H1 (cell line): ENCODE measurements around the gene CAP2. TPM values are rescaled to one million over a fixed set of nuclear protein-coding genes. Genes with fewer than 3 reads are reported as not detected.

ENCODE experiments used
- CTCF ChIA-PET: fragments of 300-600 bp; sonication (Branson Sonifier 250); formaldehyde crosslinking; loops from one replicate; lab custom pipeline; 2021; ENCODE audit not compliant: partially characterized antibody; lab: Charles Lee
- POLR2A ChIA-PET: fragments of 300-600 bp; sonication (Branson Sonifier 250); formaldehyde crosslinking; loops from one replicate; lab custom pipeline; 2021; ENCODE audit warnings: inconsistent platforms; ENCODE audit not compliant: partially characterized antibody; lab: Charles Lee
- DNase-seq, 2 experiments: peaks; one replicate each; pipeline versions ENCODE4 v3.0.0 to v3.0.0-alpha.2; 2010 to 2022; ENCODE audit warnings: low spot score in 2 of 2, low read depth in 1 of 2, mixed read lengths in 1 of 2
- FAIRE-seq: peaks from 2 replicates; lab custom pipeline; 2011; peaks lifted over from hg19 to GRCh38; lab: Jason Lieb, UNC
- H2AFZ ChIP-seq: 2 replicates; pipeline ENCODE4 v1.8.1; 2012; ENCODE audit warnings: low read length, inconsistent platforms
- H2AK5ac ChIP-seq: 2 replicates; pipeline ENCODE4 v1.6.1; 2013; ENCODE audit warnings: low read depth, low read length
- H2BK120ac ChIP-seq: replicated peaks from 2 replicates; pipeline ENCODE3; 2013; ENCODE audit warnings: low read depth, low read length, inconsistent platforms
- H2BK12ac ChIP-seq: 2 replicates; pipeline ENCODE4 v1.6.1; 2013; ENCODE audit warnings: low read depth, low read length
- H2BK15ac ChIP-seq: 2 replicates; pipeline ENCODE4 v1.6.1; 2013; ENCODE audit warnings: low read length
- H2BK20ac ChIP-seq: 2 replicates; pipeline ENCODE4 v1.6.1; 2013; ENCODE audit warnings: low read length
- H2BK5ac ChIP-seq: 2 replicates; pipeline ENCODE4 v1.6.1; 2013; ENCODE audit warnings: low read depth, low read length
- H3K14ac ChIP-seq: 2 replicates; pipeline ENCODE4 v1.6.1; 2013; ENCODE audit warnings: inconsistent platforms; ENCODE audit not compliant: insufficient read length
- H3K18ac ChIP-seq: 2 replicates; pipeline ENCODE4 v1.6.1; 2013; ENCODE audit warnings: low read length; ENCODE audit errors: extremely low read depth
- H3K23ac ChIP-seq: 2 replicates; pipeline ENCODE4 v1.6.1; 2013; ENCODE audit warnings: inconsistent platforms; ENCODE audit not compliant: insufficient read length
- H3K23me2 ChIP-seq: 2 replicates; pipeline ENCODE4 v1.6.1; 2013; ENCODE audit warnings: low read depth, low read length
- H3K27ac ChIP-seq: 2 replicates; pipeline ENCODE4 v1.6.1; 2011; ENCODE audit warnings: low read depth, low read length, inconsistent platforms
- H3K27me3 ChIP-seq, 4 experiments: replicated peaks in 1 of 4; 1 replicate in 1 of 4; 2 replicates in 3 of 4; pipeline versions ENCODE4 v1.6.1 to v1.8.1; 2011 to 2013; ENCODE audit warnings: low read length in 3 of 4, mild to moderate bottlenecking in 3 of 4, inconsistent platforms in 2 of 4, mixed read lengths in 2 of 4, moderate library complexity in 1 of 4; ENCODE audit not compliant: control insufficient read depth in 3 of 4, insufficient read depth in 3 of 4; ENCODE audit errors: extremely low read depth in 1 of 4
- H3K36me3 ChIP-seq, 4 experiments: 2 replicates each; pipeline versions ENCODE4 v1.6.1 to v1.8.1; 2011 to 2013; ENCODE audit warnings: mild to moderate bottlenecking in 4 of 4, low read length in 3 of 4, moderate library complexity in 2 of 4, control low read depth in 1 of 4, inconsistent platforms in 1 of 4; ENCODE audit not compliant: insufficient read depth in 4 of 4, control insufficient read depth in 2 of 4
- H3K4ac ChIP-seq: replicated peaks from 2 replicates; pipeline ENCODE3; 2013; ENCODE audit warnings: low read length, low read depth, mixed read lengths, inconsistent platforms; ENCODE audit not compliant: insufficient read length
- H3K4me1 ChIP-seq, 4 experiments: replicated peaks in 1 of 4; 1 replicate in 1 of 4; 2 replicates in 3 of 4; pipeline versions ENCODE4 v1.6.1 to v1.8.1; 2011 to 2013; ENCODE audit warnings: low read length in 3 of 4, inconsistent platforms in 2 of 4, mixed read lengths in 1 of 4; ENCODE audit not compliant: insufficient read depth in 4 of 4, control insufficient read depth in 3 of 4
- H3K4me2 ChIP-seq, 2 experiments: 2 replicates each; pipeline versions ENCODE4 v1.6.1 to v1.8.1; 2011 to 2013; ENCODE audit warnings: low read depth in 2 of 2, low read length in 2 of 2, control low read depth in 1 of 2, inconsistent platforms in 1 of 2, mild to moderate bottlenecking in 1 of 2; ENCODE audit not compliant: insufficient read depth in 1 of 2
- H3K4me3 ChIP-seq, 4 experiments: fragments of 200-600, 300-600 bp in 1 of 4; sonication (generic), shearing (Covaris generic), sonication (Bioruptor Twin) in 1 of 4; 2 replicates each; pipeline versions ENCODE4 v1.5.1 to v1.8.1; 2011 to 2016; ENCODE audit warnings: low read length in 4 of 4, low read depth in 3 of 4, control low read depth in 2 of 4, inconsistent platforms in 2 of 4, mild to moderate bottlenecking in 2 of 4, mixed read lengths in 1 of 4, moderate library complexity in 1 of 4; ENCODE audit not compliant: insufficient read depth in 2 of 4; ENCODE audit errors: extremely low read depth in 1 of 4
- H3K56ac ChIP-seq: replicated peaks from 2 replicates; pipeline ENCODE3; 2013; ENCODE audit warnings: low read depth, mild to moderate bottlenecking, mixed read lengths, low read length, inconsistent platforms; ENCODE audit not compliant: insufficient read length
- H3K79me1 ChIP-seq: 2 replicates; pipeline ENCODE4 v1.6.1; 2013; ENCODE audit warnings: low read depth, low read length, control low read depth
- H3K79me2 ChIP-seq, 2 experiments: 2 replicates each; pipeline versions ENCODE4 v1.6.1 to v1.8.1; 2012 to 2013; ENCODE audit warnings: low read length in 2 of 2, mild to moderate bottlenecking in 2 of 2, inconsistent platforms in 1 of 2; ENCODE audit not compliant: insufficient read depth in 2 of 2, control insufficient read depth in 1 of 2
- H3K9ac ChIP-seq, 4 experiments: replicated peaks in 1 of 4; 1 replicate in 1 of 4; 2 replicates in 3 of 4; pipeline versions ENCODE4 v1.6.1 to v1.8.1; 2011 to 2013; ENCODE audit warnings: low read depth in 3 of 4, low read length in 3 of 4, control low read depth in 2 of 4, mild to moderate bottlenecking in 2 of 4, moderate library complexity in 2 of 4, inconsistent platforms in 1 of 4; ENCODE audit errors: extremely low read depth in 1 of 4
- H3K9me3 ChIP-seq, 2 experiments: 2 replicates each; pipeline versions ENCODE4 v1.6.1 to v1.8.1; 2012 to 2013; ENCODE audit warnings: mild to moderate bottlenecking in 2 of 2, moderate library complexity in 2 of 2, control low read depth in 1 of 2, inconsistent platforms in 1 of 2, low read depth in 1 of 2, low read length in 1 of 2, mixed read lengths in 1 of 2; ENCODE audit not compliant: insufficient read depth in 2 of 2
- H4K20me1 ChIP-seq, 2 experiments: replicated peaks in 1 of 2; 2 replicates each; pipeline versions ENCODE3 to v1.8.1; 2011 to 2013; ENCODE audit warnings: inconsistent platforms in 2 of 2, low read length in 2 of 2, mild to moderate bottlenecking in 1 of 2; ENCODE audit not compliant: insufficient read depth in 2 of 2, control insufficient read depth in 1 of 2
- H4K5ac ChIP-seq: 2 replicates; pipeline ENCODE4 v1.6.1; 2013; ENCODE audit warnings: low read length, low read depth, mixed read lengths, inconsistent platforms; ENCODE audit not compliant: insufficient read length
- H4K8ac ChIP-seq: 2 replicates; pipeline ENCODE4 v1.8.0; 2013; ENCODE audit warnings: mild to moderate bottlenecking, moderate library complexity, low read length, inconsistent platforms; ENCODE audit not compliant: insufficient read depth; ENCODE audit errors: extremely low read depth
- H4K91ac ChIP-seq: replicated peaks from 2 replicates; pipeline ENCODE3; 2013; ENCODE audit warnings: low read length, mixed read lengths, inconsistent platforms; ENCODE audit not compliant: insufficient read length
- ATF2 ChIP-seq: IDR thresholded peaks from 2 replicates; pipeline ENCODE4 v1.6.1; 2012; ENCODE audit warnings: low read length, inconsistent platforms
- BACH1 ChIP-seq: IDR thresholded peaks from 2 replicates; pipeline ENCODE4 v1.6.1; 2012; ENCODE audit warnings: low read length, improper control_type of control experiment
- CBX8 ChIP-seq: fragments of 300-800, 300-1000 bp; sonication (generic); IDR thresholded peaks from 2 replicates; pipeline ENCODE4 v1.7.1; 2016; ENCODE audit warnings: low read depth, low read length, borderline replicate concordance
- CHD2 ChIP-seq: IDR thresholded peaks from 2 replicates; pipeline ENCODE4 v1.6.1; 2012; ENCODE audit warnings: low read length, improper control_type of control experiment
- CREB1 ChIP-seq: IDR thresholded peaks from 2 replicates; pipeline ENCODE4 v1.6.1; 2012; ENCODE audit warnings: inconsistent platforms
- KDM4A ChIP-seq: IDR thresholded peaks from one replicate; pipeline ENCODE4 v1.7.1; 2012; ENCODE audit warnings: low read depth, mild to moderate bottlenecking, moderate library complexity, low read length, inconsistent platforms; ENCODE audit not compliant: severe bottlenecking
- PHF8 ChIP-seq: fragments of 200-600 bp; sonication (generic); conservative IDR thresholded peaks from 2 replicates; pipeline ENCODE4 v1.7.1; 2012; ENCODE audit warnings: low read depth, mild to moderate bottlenecking, inconsistent platforms, low read length, moderate library complexity
- POLR2A ChIP-seq, 2 experiments: IDR thresholded peaks; 1 replicate in 1 of 2; 2 replicates in 1 of 2; pipeline ENCODE4 v1.6.1; 2011; ENCODE audit warnings: low read depth in 2 of 2, low read length in 2 of 2, mild to moderate bottlenecking in 2 of 2; ENCODE audit errors: control extremely low read depth in 1 of 2
- POU5F1 ChIP-seq: IDR thresholded peaks from 2 replicates; pipeline ENCODE4 v1.6.1; 2011; ENCODE audit warnings: low read depth, mild to moderate bottlenecking, low read length, moderate library complexity
- RNF2 ChIP-seq: fragments of 200-900, 300-1000 bp; sonication (generic); IDR thresholded peaks from 2 replicates; pipeline ENCODE4 v1.7.1; 2016; ENCODE audit warnings: borderline replicate concordance, low read depth, mild to moderate bottlenecking, antibody characterized with exemption, low read length; ENCODE audit not compliant: poor library complexity, severe bottlenecking; ENCODE audit errors: missing control alignments
- SIRT6 ChIP-seq: IDR thresholded peaks from one replicate; pipeline ENCODE4 v1.7.1; 2012; ENCODE audit warnings: low read length, inconsistent platforms
- SP1 ChIP-seq: IDR thresholded peaks from 2 replicates; pipeline ENCODE4 v1.6.1; 2011; ENCODE audit warnings: low read depth, low read length
- SP2 ChIP-seq: IDR thresholded peaks from 2 replicates; pipeline ENCODE4 v1.6.1; 2012; ENCODE audit warnings: mild to moderate bottlenecking, low read length, inconsistent platforms
- TAF1 ChIP-seq: IDR thresholded peaks from 2 replicates; pipeline ENCODE4 v1.6.1; 2011; ENCODE audit warnings: mild to moderate bottlenecking, low read depth, low read length
- WGBS, 2 experiments: shearing (Covaris generic) in 1 of 2; methylation state at CpG; one replicate each; pipeline versions ENCODE4 v1.1.6 to v1.1.7; 2013 to 2015; ENCODE audit warnings: low lambda C conversion rate in 2 of 2, mixed read lengths in 2 of 2, inconsistent platforms in 1 of 2, low coverage in 1 of 2, missing lambda C conversion rate in 1 of 2; ENCODE audit not compliant: insufficient replicate concordance in 2 of 2, insufficient coverage in 1 of 2, insufficient read length in 1 of 2; ENCODE audit errors: extremely low coverage in 1 of 2, missing lambda C conversion rate in 1 of 2; 5-methylcytosine and 5-hydroxymethylcytosine counted together
- polyA plus RNA-seq, 7 experiments: library from polyadenylated mRNA; depleted of rRNA in 3 of 7; stranded (reverse) in 5 of 7; unstranded in 2 of 7; fragments of >200 nt in 5 of 7; fragments of 200-250 nt in 2 of 7; gene quantifications; 1 replicate in 5 of 7; 2 replicates in 1 of 7; 4 replicates in 1 of 7; pipeline versions ENCODE4 v1.2.1 to v1.2.3, GENCODE V29; 2011 to 2013; ENCODE audit warnings: missing spikeins in 2 of 7, mixed read lengths in 2 of 7
- total RNA-seq: library from RNA; stranded (reverse); fragmentation: NEBNext Ultra II Directional; extraction: Animal tissue kit (Norgen Biotek cat#: 25700); gene quantifications from 2 replicates; pipeline ENCODE4 v1.2.1, GENCODE V29; 2021

Gene CAP2
- total and polyA plus RNA-seq, 2 of the 8 experiments (the other 6 are each of a cell fraction or from before 2014, with no cell fraction given): 7.2 to 10.0 TPM

- H4K8ac ChIP-seq: no peak overlapping the region
- H3K23ac ChIP-seq: no peak overlapping the region
- no peak overlapping the region for H2AFZ ChIP-seq
- no peak overlapping the region for H4K5ac ChIP-seq
- H2BK15ac ChIP-seq: no peak overlapping the region
- no peaks in the 10 kb centered on the region for H4K20me1 ChIP-seq
- no peaks in the 10 kb centered on the region for H3K36me3 ChIP-seq
- no peaks in the 10 kb centered on the region for H3K79me2 ChIP-seq
- no peak overlapping the region for H3K27ac ChIP-seq
- no peak overlapping the region for H3K4me3 ChIP-seq
- POLR2A ChIA-PET: no interaction called here
- 83% methylated on average over 3 of the region's 3 CpGs; no CpG with 5 or more reads in 1 of the 2 experiments for WGBS, 2 experiments
- FAIRE-seq: no peak
- no peak overlapping the region for H2BK20ac ChIP-seq
- H3K4me2 ChIP-seq: no peak overlapping the region
- H3K4me1 ChIP-seq: 0 out of 7 replicates have a peak, but pooled peaks cover 0 to 3% (median 0%) of the 10 kb centered on the region in 4 experiments
- no peaks in the 10 kb centered on the region for H3K27me3 ChIP-seq
- H3K23me2 ChIP-seq: no peaks in the 10 kb centered on the region
- H3K9ac ChIP-seq: no peak overlapping the region
- no peak overlapping the region for H2BK120ac ChIP-seq
- no peaks in the 10 kb centered on the region for H3K79me1 ChIP-seq
- no peak overlapping the region for H3K56ac ChIP-seq
- no peak overlapping the region for H2BK12ac ChIP-seq
- no peak overlapping the region for H2AK5ac ChIP-seq
- H3K14ac ChIP-seq: no peak overlapping the region
- H4K91ac ChIP-seq: no peak overlapping the region
- CTCF ChIA-PET: interaction anchor here (0.8 to 0.9 kb wide), 3 partner anchors 8 to 33 kb away, joined by 3 to 4 read pairs (median 3); no protein-coding TSS in a partner anchor
- no peak for DNase-seq
- no peak overlapping the region for H3K18ac ChIP-seq
- no peak overlapping the region for H2BK5ac ChIP-seq
- H3K9me3 ChIP-seq: no peaks in the 10 kb centered on the region
- H3K4ac ChIP-seq: no peak overlapping the region
- TF ChIP-seq CREB1 (no peak), BACH1 (no peak), PHF8 (no peak), KDM4A (no peak), SP1 (no peak), POU5F1 (no peak), TAF1 (no peak), ATF2 (no peak), SP2 (no peak), CBX8 (no peak), CHD2 (no peak), RNF2 (no peak), SIRT6 (no peak), POLR2A (IDR thresholded peaks at IDR 0.05; ENCODE audit: control extremely low read depth in 1 of 2, low read depth in 2 of 2, low read length in 2 of 2) (no peak)
Observed at GRCh38 chr6:17501442-17501841, 108.0 kb downstream of the CAP2 start.
